CD4-positive, alpha-beta T cell treated with Interleukin-1 beta for 1 hour (primary cell): Measurements from ENCODE around the gene SYT2.
"Not testable (repeated sequence)": the region's sequence is repeated elsewhere in the genome, so short reads cannot be mapped to it uniquely, and the experiment has no call there.

ENCODE experiments used
- DNase-seq, 2 donors: peaks; one replicate each; pipeline ENCODE4 v3.0.0-alpha.2; 2020 to 2022

SYT2 gene

GRCh38 chr1:202587859-202588485 is 122.3 kb downstream of the SYT2 start:
- DNase-seq = no peak

DNA sequence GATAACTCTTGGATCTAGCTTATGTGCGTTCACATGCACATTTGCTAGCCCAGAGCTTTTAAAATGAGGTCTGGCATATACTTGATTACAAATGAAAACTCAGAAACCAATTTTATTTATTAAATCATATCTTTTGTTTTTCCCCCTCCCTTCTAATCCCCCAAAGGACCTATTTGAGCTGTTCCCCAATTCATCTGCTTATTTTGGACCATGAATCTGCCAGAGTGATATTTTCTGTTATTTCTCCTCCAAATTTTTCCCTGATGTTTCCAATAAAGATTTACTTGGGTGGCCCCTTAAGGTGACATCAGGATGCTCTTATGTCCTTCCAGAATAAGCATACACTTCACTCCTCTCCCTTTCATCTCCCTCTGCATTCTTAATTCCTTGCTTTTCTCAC is 123.4 kb downstream of the SYT2 start:
- DNase-seq = no peak

DNA sequence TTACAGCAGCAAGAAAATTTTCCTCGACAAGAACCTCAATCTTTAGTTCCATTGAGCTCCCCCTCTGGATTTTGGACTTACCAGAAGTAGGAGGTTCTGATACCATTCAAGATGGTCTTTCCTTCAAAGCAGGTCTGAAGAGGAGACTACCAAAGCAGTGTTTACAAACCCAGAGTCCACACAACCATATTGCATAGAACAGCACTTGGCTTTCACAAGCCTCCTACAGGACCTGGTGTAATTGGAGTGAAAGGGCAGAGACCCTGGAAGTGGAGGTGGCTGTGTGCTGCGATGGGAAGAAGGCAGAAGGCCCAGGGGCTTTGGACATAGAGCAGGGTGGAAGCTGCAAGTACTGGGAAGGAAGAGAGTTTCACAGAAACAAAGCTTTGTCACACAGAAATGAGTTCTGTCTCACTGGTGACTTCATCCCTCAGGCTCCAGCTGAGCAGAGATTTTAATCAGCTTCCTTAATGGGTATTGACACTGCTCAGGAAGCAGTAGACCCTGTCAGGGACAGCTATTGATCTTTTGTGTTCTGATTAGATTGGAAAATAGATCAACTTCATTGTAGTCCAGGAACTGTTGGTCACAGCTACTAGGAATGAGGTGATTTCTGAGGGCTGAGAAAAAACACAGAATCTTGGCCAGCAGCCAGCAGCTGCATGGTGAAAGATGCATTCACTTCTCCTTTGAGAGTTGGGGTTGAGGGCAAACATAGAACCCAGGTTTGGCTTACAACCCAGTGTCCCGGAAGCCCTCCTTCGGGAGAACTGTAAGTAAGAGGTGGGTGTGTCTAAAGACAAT is 124.0 kb downstream of the SYT2 start:
- DNase-seq = peak in 1 of 2 donors; percentile 7

DNA sequence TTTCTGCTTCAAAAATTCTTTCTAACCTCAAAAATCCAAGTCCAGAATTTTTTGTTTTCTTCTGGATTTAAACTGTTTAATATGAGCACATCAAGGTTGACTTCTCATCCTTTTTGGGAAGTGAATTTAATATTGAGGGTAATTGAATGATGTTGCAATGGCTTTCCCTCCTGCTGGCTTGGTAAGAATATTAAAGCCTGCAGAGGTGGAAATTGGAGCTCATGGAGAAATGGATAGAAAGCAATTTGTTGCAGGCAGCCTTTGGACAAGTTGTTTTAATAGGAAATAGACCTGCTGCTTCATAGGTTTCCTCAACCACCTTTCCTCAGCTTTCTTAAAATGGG is 124.7 kb downstream of the SYT2 start:
- no peak for DNase-seq

DNA sequence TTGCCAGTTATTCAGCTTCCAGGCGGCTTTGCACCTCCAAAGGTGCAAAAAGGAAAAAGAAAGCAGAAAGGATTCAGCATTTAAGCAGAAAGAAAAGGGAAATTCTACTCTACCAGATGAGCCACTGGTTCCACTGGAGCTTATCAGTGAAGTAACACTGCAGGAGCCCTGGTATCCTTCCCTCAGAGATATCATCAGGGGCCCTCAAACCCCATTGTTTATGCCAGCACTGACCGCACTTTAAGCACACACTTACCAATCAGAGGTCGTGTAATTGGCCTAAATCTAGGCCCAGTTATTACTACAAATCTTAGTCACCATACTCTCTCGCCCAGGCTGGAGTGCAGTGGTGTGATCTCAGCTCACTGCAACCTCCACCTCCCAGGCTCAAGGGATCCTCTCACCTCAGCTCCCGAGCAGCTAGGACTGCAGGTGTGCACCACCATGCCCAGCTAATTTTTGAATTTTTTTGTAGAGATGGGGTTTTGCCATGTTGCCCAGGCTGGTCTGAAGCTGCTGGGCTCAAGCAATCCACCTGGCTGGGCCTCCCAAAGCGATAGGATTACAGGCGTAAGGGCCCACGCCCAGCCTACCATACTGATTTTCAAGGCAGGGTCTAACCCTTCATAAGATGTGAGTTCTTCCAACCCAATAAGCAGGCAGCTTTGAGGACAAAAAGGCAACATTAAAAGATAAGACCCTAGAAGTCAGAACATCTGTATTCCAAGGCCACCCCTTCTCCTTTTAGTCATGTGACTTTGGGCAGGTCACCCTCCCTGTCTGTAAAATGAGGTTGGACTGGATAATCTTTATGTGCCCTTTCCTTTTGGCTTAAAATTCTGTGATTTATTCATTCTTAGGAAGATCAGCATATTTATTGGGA is 125.3 kb downstream of the SYT2 start:
- DNase-seq = no peak

GRCh38 chr1:202582350-202582749 is 127.9 kb downstream of the SYT2 start:
- not testable (repeated sequence) for DNase-seq

GRCh38 chr1:202580619-202581018 is 129.6 kb downstream of the SYT2 start:
- no peak for DNase-seq

- no peak for DNase-seq
Measured at GRCh38 chr1:202579806-202580205, 130.4 kb downstream of the SYT2 start.

DNA sequence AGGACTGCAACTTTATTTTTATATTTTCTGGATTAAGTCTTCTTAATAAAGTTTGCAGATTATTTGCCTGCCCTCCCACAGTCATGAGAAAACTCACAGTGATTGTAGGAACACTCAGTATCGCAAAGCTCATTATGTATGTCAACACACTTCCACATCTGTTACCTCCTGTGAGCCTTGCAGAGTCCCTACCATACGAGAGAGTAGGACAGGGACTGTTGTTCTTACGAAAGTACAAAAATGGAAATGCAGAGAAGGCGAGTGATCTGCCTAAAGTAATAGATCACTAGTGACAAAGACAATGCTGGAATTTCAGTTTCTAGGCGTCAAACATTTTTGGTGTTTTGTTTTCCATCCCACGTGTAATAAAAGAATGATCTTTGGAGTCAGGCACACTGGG is 131.7 kb downstream of the SYT2 start:
- DNase-seq = no peak

- DNase-seq = no peak
Measured at GRCh38 chr1:202578001-202578504, 132.2 kb downstream of the SYT2 start.

DNA sequence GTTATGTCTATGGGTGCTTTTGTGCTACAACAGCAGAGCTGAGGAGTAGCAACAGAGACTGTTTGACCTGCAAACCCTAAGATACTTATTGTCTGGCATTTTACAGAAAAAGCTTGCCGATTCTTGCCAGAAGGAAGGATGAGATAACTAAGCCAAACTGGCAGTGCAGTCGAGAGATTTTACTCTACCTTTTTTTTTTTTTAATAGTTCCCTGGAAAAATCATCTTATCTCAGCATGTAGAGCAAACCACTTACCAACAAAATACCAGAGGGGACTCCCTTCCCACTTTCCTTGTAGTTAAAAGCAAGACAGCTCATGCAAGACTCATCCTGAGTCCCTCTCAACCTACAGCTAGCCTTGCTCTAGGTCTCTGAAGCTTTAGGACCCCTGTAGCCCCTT is 132.9 kb downstream of the SYT2 start:
- no peak for DNase-seq

- no peak for DNase-seq
Measured at GRCh38 chr1:202576816-202577215, 133.4 kb downstream of the SYT2 start.

DNA sequence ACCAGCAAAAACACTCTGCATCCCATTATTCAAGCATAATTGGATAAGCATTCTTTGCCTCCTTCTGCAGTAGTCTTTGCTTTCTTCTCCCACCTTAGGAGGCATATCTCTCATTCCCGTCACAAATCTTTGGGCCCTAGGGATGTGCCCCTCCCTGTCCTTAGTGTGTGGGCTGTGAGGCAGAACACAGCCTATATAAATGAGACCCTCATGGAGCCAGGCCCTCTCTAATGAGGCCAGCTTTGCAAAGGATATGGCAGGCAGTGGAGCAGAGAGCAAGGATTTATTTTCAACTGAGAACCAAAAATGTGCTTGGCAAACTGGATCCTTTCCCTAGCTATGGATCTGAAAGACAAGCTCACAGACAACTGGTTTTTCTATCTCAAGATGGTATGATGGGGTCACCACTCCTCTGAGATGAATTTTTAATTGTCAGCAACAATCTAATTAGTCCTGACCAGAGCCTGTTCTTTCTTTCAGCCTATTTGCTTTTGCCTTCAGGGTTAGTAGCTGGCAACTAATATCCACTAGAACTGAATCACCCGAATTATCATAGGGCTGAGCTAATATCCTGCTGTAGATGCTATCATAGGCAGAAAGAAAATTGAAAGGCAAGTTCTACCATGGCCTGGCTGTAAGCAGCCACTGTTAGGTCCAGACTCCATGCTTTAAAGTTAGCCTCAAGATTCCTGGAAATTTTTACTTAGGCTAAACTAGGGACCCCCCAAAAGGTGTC is 134.2 kb downstream of the SYT2 start:
- DNase-seq = no peak

GRCh38 chr1:202572867-202573266 is 137.4 kb downstream of the SYT2 start:
- DNase-seq = no peak

DNA sequence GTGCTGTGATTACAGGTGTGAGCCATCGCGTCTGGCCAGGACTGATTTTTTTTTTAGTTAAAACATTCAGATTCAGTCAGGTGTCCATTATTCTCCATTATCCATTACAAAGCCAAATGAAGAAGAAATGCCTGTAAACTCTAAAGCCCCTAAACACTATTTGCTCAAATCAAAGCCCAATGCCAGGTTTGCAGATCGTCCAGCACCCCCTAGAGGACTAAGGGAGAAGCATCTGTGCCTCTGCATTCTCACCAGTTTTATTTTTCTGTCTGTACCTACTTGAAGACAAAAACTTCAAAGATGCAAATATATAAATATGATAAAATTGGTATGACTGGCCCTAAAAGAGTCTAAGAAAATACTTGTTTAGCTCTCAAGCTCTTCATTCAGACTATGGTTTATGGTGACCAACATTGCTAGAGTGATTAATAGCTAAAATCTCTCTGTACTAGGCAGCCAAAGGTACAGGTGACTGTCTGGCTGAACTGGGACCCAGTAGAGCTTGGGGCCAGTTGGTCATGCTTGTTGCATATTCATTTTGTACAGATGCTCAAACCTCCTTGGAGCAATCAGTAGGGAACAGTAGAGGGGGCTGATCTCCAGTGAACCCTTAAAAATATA is 138.4 kb downstream of the SYT2 start:
- DNase-seq = peak; percentile 4 to 32

DNA sequence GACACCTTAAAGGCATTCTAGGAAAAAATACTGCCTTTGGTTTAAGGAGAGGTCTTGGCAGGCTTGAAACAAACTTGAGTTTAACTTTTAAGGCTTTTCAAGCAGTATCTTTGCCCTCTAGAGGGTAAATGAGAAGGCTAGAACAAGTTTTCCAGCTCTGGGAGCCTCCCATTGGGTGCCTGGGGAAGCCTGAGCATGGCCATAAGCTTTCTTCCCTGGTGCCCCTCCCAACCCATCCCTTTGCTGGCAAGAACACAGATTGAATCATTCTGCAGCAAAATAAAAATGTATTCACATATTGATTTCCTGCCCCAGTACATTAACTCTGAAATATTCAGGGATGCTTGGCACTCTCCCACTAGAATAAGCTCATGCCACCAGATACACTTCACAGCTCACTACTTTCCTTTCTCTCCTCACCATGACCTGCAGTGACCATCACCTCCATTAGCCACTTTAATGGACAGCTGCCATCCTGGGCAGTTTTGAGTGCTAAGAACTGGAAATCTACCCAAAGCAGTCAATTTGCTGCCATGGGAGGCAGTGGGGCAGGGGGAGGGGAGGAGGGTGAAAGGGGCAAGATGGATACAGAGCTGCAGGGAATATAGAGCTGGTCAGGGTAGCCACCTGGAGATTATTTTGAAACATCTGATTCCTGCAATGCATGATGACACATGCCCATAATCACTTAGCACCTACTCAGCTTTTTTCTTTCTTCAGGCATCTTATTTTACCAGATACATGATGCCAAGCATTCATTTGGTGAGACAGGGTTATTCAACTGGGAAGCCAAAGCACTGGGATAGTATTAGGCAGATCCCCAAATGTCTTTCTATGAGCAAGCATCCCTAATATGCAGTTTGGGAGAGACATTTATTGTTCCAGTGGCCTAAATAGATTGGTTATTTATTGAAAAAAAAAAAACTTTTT is 140.6 kb downstream of the SYT2 start:
- no peak for DNase-seq

DNA sequence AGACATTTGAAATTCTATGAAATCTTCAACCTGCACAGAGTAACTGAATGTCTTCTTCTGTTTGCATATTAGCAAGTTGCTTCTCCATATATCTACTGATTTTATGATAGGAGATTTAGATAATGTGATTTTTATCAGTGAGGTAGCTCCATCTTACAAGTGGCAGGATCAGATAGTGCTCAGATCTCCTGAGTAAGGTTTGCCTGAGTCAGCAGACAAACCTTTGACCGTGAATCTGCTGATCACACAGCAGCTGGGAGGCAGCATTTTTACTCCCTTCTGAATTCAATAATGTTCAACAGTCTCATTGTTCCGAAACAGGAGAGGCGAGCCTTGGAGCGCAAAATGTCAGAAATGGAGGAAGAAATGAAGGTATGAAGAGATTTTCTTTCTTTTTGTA is 141.4 kb downstream of the SYT2 start:
- DNase-seq = no peak

GRCh38 chr1:202568410-202568809 is 141.8 kb downstream of the SYT2 start:
- DNase-seq = no peak

DNA sequence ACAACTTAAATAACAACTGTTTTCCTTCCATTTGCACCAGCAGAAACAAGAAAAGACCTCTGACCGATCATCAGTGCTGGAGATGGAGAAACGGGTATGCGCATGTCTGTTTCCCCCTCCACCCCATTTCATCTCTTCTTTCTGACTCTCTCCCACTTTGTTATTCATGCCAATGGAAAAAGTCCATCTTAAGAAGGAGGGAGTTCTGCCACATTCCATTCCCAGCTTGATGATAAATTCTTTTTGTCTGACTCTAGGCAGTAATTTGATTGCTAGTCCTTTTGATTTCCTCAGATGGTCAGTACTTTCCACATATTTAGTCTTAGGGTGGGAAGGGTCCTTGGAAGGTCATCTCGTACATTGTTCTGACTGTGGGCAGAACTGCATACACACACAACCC is 142.5 kb downstream of the SYT2 start:
- no peak for DNase-seq

GRCh38 chr1:202565890-202566602 is 144.2 kb downstream of the SYT2 start:
- no peak for DNase-seq
